ENCODE results near the gene PLA2G5. TPM values are rescaled to one million over a fixed set of nuclear protein-coding genes. Genes with fewer than 3 reads are reported as not detected.

Gene PLA2G5
- total RNA-seq, 1 experiment from 2014 or later, result not detected

DNA sequence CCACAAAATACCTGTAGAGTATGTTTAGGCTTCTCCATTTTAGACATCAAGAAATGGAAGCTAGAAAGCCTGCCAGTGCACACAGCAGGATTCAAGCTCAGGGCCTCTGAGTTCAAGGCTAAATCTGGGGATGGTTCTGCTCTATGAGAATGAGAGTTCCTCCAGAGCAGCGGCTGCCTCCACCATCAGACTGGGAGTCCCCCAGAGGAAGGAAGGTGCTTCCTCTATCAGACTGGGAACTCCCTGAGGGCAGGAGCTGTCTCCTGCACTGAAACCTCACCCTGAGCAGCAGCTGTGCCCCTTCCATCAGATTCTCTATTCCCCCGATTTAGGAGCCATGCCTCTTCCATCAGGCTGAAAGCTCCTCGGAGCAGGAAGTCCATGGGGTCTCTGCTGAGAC, 20.1 kb downstream of the PLA2G5 start:
- no peak for DNase-seq (ENCODE audit: low spot score)

DNA sequence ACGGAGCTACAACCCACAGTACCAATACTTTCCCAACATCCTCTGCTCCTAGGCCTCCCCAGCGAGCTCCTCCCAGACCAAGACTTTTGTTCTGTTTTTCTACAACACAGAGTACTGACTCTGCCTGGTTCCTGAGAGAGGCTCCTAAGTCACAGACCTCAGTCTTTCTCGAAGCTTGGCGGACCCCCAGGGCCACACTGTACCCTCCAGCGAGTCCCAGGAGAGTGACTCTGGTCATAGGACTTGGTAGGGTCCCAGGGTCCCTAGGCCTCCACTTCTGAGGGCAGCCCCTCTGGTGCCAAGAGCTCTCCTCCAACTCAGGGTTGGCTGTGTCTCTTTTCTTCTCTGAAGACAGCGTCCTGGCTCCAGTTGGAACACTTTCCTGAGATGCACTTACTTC, 20.6 kb downstream of the PLA2G5 start:
- no peak for DNase-seq (ENCODE audit: low spot score)

- DNase-seq (ENCODE audit: low spot score), result no peak
These were observed 23.3 kb downstream of the PLA2G5 start for GRCh38 chr1:20093303-20093702.

DNA sequence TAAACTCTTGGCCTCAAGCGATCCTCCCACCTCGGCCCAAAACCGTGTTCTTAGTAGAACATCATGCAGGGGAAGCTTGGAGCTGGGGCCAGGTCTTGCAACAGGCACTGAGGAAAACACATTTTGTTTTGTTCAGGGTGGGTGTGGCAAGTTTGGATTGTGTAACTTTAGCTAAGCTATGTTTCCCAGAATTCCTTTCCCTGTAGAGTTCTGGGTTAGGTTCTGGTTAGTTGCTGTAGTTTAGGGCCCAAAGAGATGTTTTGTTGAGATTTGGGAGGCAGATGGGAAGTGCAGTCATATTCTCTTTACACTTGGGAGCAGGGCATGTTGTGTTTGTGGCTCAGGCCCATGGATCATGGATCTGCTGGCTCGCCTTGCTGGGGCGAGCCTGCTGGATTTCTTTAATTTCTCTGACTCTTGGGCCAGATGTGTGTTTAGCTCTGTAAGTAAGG, 24.0 kb downstream of the PLA2G5 start:
- DNase-seq (ENCODE audit: low spot score), result no peak

- DNase-seq (ENCODE audit: low spot score), result no peak
These were observed 25.8 kb downstream of the PLA2G5 start for GRCh38 chr1:20095564-20096434.

DNA sequence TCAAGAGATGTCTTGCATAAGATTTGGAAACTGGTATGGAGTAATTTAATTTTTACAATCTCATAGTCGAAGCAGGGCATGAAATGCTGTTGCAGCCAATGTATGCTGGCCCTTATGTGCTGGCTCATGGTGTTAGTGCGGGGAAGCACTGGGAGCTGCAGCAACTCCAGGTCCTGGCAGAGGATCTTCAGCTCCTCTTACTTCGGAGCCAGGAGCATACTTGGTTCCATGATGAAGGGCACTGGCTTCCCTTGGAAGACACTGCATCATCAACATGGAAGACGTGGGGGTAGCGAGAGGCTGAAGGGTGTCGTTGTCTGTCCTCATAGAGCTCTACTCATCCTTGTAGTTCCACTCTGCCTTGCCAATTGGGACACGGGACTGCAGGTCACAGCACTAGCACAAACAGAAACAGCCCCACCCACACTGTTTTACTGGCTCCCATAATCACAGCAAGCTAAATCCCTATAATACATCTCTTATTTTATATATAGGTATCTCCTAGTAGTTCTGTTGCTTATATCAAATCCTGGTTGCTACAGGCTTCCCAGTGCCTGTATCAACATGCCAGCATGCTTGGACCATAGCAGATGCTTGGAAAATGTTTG, 26.9 kb downstream of the PLA2G5 start:
- no peak for DNase-seq (ENCODE audit: low spot score)

GRCh38 chr1:20099533-20099932, 29.5 kb downstream of the PLA2G5 start:
- DNase-seq (ENCODE audit: low spot score), result no peak

DNA sequence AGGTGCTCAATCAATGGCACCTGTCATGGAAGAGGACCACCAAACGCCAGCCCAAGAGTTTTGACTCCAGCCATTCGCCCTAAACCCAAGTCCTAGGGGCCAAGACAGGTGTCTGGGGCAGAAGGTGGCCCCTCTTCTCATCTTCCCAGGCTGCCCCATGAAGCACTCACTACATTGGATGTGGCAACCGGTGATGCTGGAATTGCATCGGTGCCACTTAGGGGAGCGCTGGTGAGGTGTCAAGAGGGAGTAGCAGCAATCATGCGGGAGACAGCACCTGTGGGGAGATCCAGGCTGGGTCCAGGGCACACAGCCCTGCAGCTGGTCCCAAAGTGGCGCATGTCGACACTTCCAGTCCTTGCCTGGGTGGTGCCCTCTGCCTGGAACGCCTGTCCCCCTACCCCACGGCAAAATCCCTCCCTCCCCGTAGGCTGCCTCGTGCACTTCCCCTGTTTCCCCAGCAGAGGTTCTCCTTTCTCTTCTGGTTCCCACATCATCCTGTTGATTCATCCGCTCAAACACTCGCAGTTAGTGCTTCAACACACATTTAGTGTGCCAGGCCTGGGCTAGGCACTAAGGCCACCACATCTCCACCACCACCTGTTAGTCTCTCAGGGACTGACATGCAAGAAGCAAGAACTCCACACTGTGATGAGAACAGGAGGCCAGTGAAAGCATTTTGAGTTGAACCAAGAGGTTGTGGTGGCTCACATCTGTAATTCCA, 30.8 kb downstream of the PLA2G5 start:
- peak; percentile 69 for DNase-seq (ENCODE audit: low spot score)

DNA sequence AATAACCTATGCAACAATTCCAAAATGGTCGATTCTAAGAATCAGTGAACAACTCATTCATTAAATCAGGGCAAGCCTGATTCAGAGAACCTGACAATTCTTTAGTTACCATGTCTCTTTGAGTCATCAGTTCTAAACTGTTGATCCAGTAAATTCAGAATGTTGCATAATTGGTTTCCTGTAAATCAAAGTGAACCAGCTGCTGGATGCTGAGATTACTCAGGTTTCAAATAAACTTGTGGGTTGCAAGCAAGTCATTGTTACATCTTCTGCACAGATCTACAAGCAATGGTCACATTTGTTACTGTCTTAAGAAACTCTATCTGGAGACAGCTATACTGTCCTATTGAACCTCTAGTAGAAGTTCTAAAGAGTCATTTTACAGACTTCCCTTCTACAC, 32.9 kb downstream of the PLA2G5 start:
- peak; percentile 81 for DNase-seq (ENCODE audit: low spot score)

- DNase-seq (ENCODE audit: low spot score), result no peak
These were observed 35.9 kb downstream of the PLA2G5 start for GRCh38 chr1:20105856-20106255.

DNA sequence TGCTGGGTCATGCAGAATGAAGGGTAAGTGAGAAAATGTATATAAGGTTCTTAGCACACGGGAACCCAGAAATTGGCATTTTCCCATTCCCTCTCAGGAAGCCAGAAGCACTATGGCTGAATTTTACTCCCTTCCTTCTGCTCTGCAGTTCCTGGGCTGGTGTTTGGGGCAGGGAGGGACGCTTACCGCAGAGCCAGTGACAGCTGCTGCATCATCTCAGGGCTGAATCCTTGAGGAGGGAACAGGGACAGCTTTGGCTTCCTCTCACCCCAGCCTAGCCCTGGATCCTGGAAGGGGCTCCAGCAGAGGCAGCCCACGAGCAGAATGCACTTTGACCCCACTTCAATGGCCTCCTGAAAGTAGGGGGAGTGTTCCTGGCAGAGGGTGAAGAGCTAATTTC, 37.4 kb downstream of the PLA2G5 start:
- no peak for DNase-seq (ENCODE audit: low spot score)

DNA sequence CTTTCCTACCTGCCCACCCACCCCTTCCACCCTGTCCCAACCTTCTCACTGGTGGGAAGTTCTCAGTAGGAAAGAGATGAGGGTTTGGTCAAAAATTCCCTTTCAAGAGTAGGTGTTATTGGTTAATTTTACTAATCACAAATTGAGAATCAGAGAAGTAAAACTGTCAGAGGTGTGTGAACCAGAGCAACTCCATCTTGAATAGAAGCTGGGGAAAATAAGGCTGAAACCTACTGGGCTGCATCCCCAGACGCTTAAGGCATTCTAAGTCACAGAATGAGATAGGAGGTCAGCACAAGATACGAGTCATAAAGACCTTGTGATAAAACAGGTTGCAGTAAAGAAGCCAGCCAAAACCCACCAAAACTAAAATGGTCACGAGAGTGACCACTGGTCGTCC, 37.8 kb downstream of the PLA2G5 start:
- no peak for DNase-seq (ENCODE audit: low spot score)

GRCh38 chr1:20108366-20109123, 38.6 kb downstream of the PLA2G5 start:
- DNase-seq (ENCODE audit: low spot score), result no peak

DNA sequence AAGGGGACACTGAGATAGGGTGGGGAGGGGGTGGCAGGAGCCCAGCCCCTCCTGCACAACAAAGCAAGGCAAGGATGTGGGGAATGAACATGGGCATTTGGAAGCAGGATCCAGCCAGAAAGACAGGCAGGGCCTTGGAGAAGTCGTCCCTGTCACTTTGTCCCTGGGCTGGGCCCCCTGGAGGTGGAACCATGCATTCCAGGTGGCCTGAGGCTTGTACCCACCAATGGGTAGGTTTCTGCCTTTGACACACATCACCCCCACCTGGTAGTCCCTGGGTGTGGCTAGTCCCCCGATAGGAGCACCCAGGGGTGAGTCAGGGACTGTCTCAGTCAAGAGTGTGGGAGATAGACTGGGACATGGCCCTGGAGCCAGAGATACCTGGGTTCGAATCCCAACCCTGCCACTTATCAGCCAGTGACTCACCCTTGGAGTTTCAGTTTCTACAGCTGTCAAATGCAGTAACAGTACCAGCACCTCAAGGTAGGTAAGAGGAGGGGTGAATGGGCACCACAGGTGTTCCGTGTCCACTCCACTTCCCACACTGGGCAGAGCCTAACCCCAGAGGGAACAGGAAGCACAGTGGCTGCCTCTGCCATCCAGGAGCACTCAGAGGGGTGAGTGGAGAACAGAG, 39.3 kb downstream of the PLA2G5 start:
- DNase-seq (ENCODE audit: low spot score), result no peak

DNA sequence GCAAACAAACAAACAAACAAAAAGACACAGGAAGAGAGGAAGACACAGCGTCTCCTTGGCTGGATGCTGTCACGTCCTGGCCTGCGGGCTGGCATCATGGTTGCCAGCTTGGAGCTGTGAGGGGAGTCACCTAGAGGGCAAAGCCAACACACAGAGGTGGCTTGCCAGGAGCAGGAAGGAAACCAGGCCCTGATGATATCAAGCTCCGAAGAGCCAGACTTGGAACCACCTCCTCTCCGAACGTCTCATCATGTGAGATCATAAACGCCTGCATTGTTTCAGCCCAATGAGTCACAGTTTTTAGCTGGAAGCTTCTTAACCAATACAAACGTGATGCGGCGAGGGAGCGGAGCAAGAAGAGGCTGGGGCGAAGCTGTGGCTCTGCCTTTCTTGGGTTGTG, 40.7 kb downstream of the PLA2G5 start:
- DNase-seq (ENCODE audit: low spot score), result peak; percentile 79

- DNase-seq (ENCODE audit: low spot score), result no peak
These were observed 41.5 kb downstream of the PLA2G5 start for GRCh38 chr1:20111452-20111851.

DNA sequence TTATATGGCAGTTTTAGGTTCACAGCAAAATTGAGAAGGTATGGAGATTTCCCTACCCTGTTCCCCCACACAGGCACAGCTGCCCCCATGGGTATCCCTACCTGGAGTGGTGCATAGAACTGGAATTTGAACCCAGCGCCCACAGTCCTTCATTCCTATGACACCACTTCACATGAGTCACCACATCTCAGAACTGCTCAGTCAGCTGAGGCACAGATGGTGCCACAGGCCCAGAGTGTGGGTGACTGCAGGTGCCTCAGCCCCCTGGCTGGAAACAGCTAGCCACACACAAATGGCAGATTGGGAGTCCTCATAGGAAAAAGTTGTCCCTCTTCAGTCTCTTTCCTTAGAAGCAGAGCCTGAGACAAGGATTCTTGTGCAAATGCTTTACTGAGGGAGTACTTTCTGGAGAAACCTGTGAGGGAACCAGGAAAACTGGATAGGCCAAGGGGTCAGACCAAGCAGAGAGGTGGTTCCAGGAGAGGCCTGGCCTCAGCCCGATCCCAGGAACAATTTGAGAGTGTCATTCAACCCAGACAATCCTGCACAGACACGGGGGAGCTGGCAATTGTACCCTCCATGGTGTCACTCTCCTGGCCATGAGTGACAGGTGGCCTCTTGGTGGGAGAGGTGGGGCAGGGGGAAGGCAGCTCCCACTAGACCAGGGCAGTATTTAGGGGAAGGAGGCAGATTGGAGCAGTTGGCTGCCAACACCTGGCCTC, 42.4 kb downstream of the PLA2G5 start:
- no peak for DNase-seq (ENCODE audit: low spot score)

GRCh38 chr1:20114021-20114648, 44.1 kb downstream of the PLA2G5 start:
- DNase-seq (ENCODE audit: low spot score), result no peak

- DNase-seq (ENCODE audit: low spot score), result no peak
These were observed 45.5 kb downstream of the PLA2G5 start for GRCh38 chr1:20115479-20115878.

GRCh38 chr1:20115916-20116315, 45.9 kb downstream of the PLA2G5 start:
- DNase-seq (ENCODE audit: low spot score), result no peak
